Endothelial cell of umbilical vein (primary cell): ENCODE results near the gene ODF4. TPM values are rescaled to one million over a fixed set of nuclear protein-coding genes. Genes with fewer than 3 reads are reported as not detected.

Experiments used
- BruUV-seq: library from RNA; stranded (reverse); fragments of 400-500 nt; replicated peaks from 2 replicates; lab custom pipeline; 2021; lab: Mats Ljungman, UMichigan
- CTCF ChIA-PET: fragments of 300-600, 350-600 bp; sonication (Branson Sonifier 250); formaldehyde crosslinking; loops from one replicate; lab custom pipeline; 2021; ENCODE audit warnings: antibody characterized with exemption, inconsistent platforms; lab: Charles Lee
- POLR2A ChIA-PET: fragments of 300-600, 350-600 bp; sonication (Branson Sonifier 250); formaldehyde crosslinking; loops from one replicate; lab custom pipeline; 2021; ENCODE audit warnings: antibody characterized with exemption, inconsistent platforms; lab: Charles Lee
- DNase-seq: peaks from one replicate; pipeline ENCODE4 v3.0.0-alpha.2; 2011; ENCODE audit warnings: low read depth, low spot score
- FAIRE-seq: peaks from 2 replicates; lab custom pipeline; 2011; peaks lifted over from hg19 to GRCh38; lab: Jason Lieb, UNC
- H2AFZ ChIP-seq: 2 replicates; pipeline ENCODE4 v1.6.0; 2012; ENCODE audit warnings: low read depth, low read length, control low read depth, inconsistent platforms
- H3K27ac ChIP-seq: 2 replicates; pipeline ENCODE4 v1.5.1; 2011; ENCODE audit warnings: low read depth, mild to moderate bottlenecking, control low read depth, low read length, moderate library complexity; ENCODE audit not compliant: insufficient read depth
- H3K27me3 ChIP-seq, 2 experiments: 2 replicates each; pipeline versions ENCODE4 v1.6.0 to v1.6.1; 2011; ENCODE audit warnings: low read length in 2 of 2, mixed read lengths in 1 of 2; ENCODE audit not compliant: control insufficient read depth in 2 of 2, insufficient read depth in 2 of 2
- H3K36me3 ChIP-seq, 2 experiments: 2 replicates in 1 of 2; 3 replicates in 1 of 2; pipeline ENCODE4 v1.5.1; 2011; ENCODE audit warnings: low read length in 2 of 2, mild to moderate bottlenecking in 1 of 2, moderate library complexity in 1 of 2; ENCODE audit not compliant: control insufficient read depth in 2 of 2, insufficient read depth in 2 of 2; ENCODE audit errors: extremely low read depth in 1 of 2
- H3K4me1 ChIP-seq: 3 replicates; pipeline ENCODE4 v1.5.1; 2011; ENCODE audit warnings: mild to moderate bottlenecking, low read length; ENCODE audit not compliant: control insufficient read depth, insufficient read depth; ENCODE audit errors: extremely low read depth
- H3K4me2 ChIP-seq: 2 replicates; pipeline ENCODE4 v1.6.1; 2011; ENCODE audit warnings: low read length, control low read depth, mixed read lengths; ENCODE audit not compliant: insufficient read depth
- H3K4me3 ChIP-seq, 3 experiments: fragments of 200-600 bp in 1 of 3; sonication (generic), shearing (Covaris generic) in 1 of 3; replicated peaks in 1 of 3; 2 replicates each; pipeline ENCODE4 v1.5.1; 2011 to 2016; ENCODE audit warnings: control low read depth in 3 of 3, low read length in 3 of 3, mild to moderate bottlenecking in 2 of 3, inconsistent platforms in 1 of 3, low read depth in 1 of 3, moderate library complexity in 1 of 3; ENCODE audit not compliant: insufficient read depth in 1 of 3
- H3K79me2 ChIP-seq: 2 replicates; pipeline ENCODE4 v1.6.0; 2012; ENCODE audit warnings: low read length, inconsistent platforms; ENCODE audit not compliant: control insufficient read depth, insufficient read depth
- H3K9ac ChIP-seq: replicated peaks from 2 replicates; pipeline ENCODE3; 2011; ENCODE audit warnings: low read length, control low read depth; ENCODE audit not compliant: insufficient read depth; ENCODE audit errors: extremely low read depth
- H3K9me1 ChIP-seq: replicated peaks from 3 replicates; pipeline ENCODE4 v1.6.0; 2011; ENCODE audit warnings: mild to moderate bottlenecking, low read length; ENCODE audit not compliant: control insufficient read depth, insufficient read depth; ENCODE audit errors: extremely low read depth
- H3K9me3 ChIP-seq: replicated peaks from 2 replicates; pipeline ENCODE4 v1.5.1; 2012; ENCODE audit warnings: low read length, inconsistent platforms; ENCODE audit not compliant: control insufficient read depth, insufficient read depth
- H4K20me1 ChIP-seq: replicated peaks from 2 replicates; pipeline ENCODE3; 2011; ENCODE audit warnings: mild to moderate bottlenecking, low read length; ENCODE audit not compliant: control insufficient read depth, insufficient read depth; ENCODE audit errors: extremely low read depth
- EZH2 ChIP-seq: IDR thresholded peaks from 2 replicates; pipeline ENCODE4 v1.6.1; 2012; ENCODE audit warnings: borderline replicate concordance, low read depth, mild to moderate bottlenecking, moderate library complexity, low read length, inconsistent platforms; ENCODE audit not compliant: severe bottlenecking
- FOS ChIP-seq: IDR thresholded peaks from 2 replicates; pipeline ENCODE4 v1.6.1; 2011; ENCODE audit warnings: mild to moderate bottlenecking, low read length, moderate library complexity, borderline replicate concordance; ENCODE audit not compliant: insufficient read depth
- JUN ChIP-seq: IDR thresholded peaks from 2 replicates; pipeline ENCODE4 v1.6.1; 2011; ENCODE audit warnings: borderline replicate concordance, low read depth; ENCODE audit not compliant: insufficient read length, insufficient read depth
- dilution Hi-C: fragments of 300-500 bp; cut with MboI; formaldehyde crosslinking; loops from one replicate; pipeline ENCODE4 v1.15.0; 2019; ENCODE audit warnings: low sequenced_read_pairs; ENCODE audit not compliant: extremely low pct_ligation_motif_present
- intact Hi-C: fragments of 100-400 bp; cut with micrococcal nuclease; formaldehyde crosslinking; loops from one replicate; pipeline ENCODE4 v1.10.0; 2022
- polyA plus RNA-seq, 4 experiments: library from polyadenylated mRNA; depleted of rRNA in 3 of 4; stranded (reverse) in 3 of 4; unstranded in 1 of 4; fragments of >200 nt; gene quantifications; 2 replicates each; pipeline versions ENCODE4 v1.2.1 to v1.2.3, GENCODE V29; 2011 to 2012; ENCODE audit warnings: missing spikeins in 1 of 4
- total RNA-seq: library from RNA; stranded (reverse); gene quantifications from 2 replicates; pipeline ENCODE4 v1.2.3, GENCODE V29; 2021

ODF4 gene
- total and polyA plus RNA-seq, 2 donors (not counting 3 experiments of a cell fraction or from before 2014, with no cell fraction given) = not detected

DNA sequence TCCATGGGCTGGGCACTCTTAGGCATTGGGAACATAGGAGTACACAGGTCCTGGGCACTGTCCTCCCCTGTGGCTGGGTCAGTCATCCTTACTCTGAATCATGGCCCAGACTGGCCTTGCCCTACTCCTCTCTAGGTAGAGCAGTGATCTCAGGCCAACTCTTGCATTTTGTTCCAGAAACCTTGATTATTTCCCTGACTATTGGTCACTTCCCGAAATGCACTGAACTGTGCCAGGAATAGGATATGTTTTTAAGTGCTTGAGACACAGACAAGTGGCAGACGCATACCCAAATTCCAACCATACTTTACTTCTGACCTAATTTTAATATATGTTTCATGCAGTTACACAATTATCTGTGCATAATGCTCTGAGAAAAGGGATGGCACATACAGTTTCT is 26.6 kb downstream of the ODF4 start:
- H3K9me3 ChIP-seq = no peaks in the 10 kb centered on the region
- H3K27me3 ChIP-seq = no peaks in the 10 kb centered on the region
- peak overlapping the region; percentile 44 for H3K4me2 ChIP-seq
- ChIA-PET CTCF (no interaction called here), POLR2A (no interaction called here)
- DNase-seq (peak; percentile 91), FAIRE-seq (peak; percentile 96)
- intact Hi-C loops = no loop called here
- no peaks in the 10 kb centered on the region for H4K20me1 ChIP-seq
- no peaks in the 10 kb centered on the region for H3K79me2 ChIP-seq
- H3K9me1 ChIP-seq = no peaks in the 10 kb centered on the region
- dilution Hi-C loops = no loop called here
- TF ChIP-seq JUN (peak; percentile 76), FOS (no peak)
- no TSS peak for BruUV-seq
- H3K27ac ChIP-seq = peak overlapping the region; percentile 87
- peaks cover 29% of the 10 kb centered on the region for H3K4me1 ChIP-seq
- H3K4me3 ChIP-seq = no peak overlapping the region
- peak overlapping the region; percentile 43 for H3K9ac ChIP-seq
- peaks cover 4 to 10% of the 10 kb centered on the region in 2 experiments for H3K36me3 ChIP-seq
- no peak overlapping the region for H2AFZ ChIP-seq

DNA sequence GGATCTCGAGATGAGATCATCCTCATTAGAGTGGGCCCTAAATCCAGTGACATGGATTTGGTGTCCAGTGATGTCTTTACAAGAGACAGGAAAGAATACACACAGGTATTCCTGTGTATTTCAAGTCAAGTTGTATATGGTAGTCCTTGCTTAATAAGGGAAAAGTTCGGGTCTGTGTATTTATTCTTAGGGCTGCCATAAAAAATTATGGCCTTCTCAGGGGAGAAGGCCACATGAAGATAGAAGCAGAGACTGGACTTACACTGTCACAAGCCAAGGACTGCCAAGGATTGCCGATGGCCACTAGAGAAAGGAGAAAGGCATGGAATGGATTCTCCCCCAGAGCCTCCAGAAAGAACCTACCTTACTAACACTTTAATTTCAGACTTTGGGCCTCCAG is 28.6 kb downstream of the ODF4 start:
- no peak for TF ChIP-seq FOS
- TF ChIP-seq JUN = no peak
- TF ChIP-seq EZH2 = no peak
- intact Hi-C loops = no loop called here
- Histone ChIP-seq H3K36me3 (peaks cover 4 to 10% of the 10 kb centered on the region in 2 experiments), H3K4me1 (peaks cover 22% of the 10 kb centered on the region), H3K4me3 (no peak overlapping the region), H3K9me3 (no peaks in the 10 kb centered on the region), H3K9me1 (no peaks in the 10 kb centered on the region), H3K27me3 (no peaks in the 10 kb centered on the region), H3K27ac (no peak overlapping the region), H2AFZ (no peak overlapping the region), H3K79me2 (no peaks in the 10 kb centered on the region), H3K9ac (no peak overlapping the region), H4K20me1 (no peaks in the 10 kb centered on the region), H3K4me2 (no peak overlapping the region)
- BruUV-seq = no TSS peak
- no peak for FAIRE-seq
- POLR2A ChIA-PET = no interaction called here
- no peak for DNase-seq
- dilution Hi-C loops = no loop called here
- CTCF ChIA-PET = no interaction called here
